AG08396 (cell line): ENCODE measurements around the gene PLEKHN1.
"Not testable (repeated sequence)": the region's sequence is repeated elsewhere in the genome, so short reads cannot be mapped to it uniquely, and the experiment has no call there.

Experiments used
- DNase-seq: peaks from one replicate; pipeline ENCODE4 v3.0.0; 2012; ENCODE audit warnings: low spot score, mixed read lengths

PLEKHN1 gene

GRCh38 chr1:1006305-1007159 is 40.2 kb downstream of the PLEKHN1 start:
- no peak for DNase-seq

- DNase-seq: not testable (repeated sequence)
These were observed 43.8 kb downstream of the PLEKHN1 start for GRCh38 chr1:1010131-1010530.

- DNase-seq: no peak
These were observed 45.2 kb downstream of the PLEKHN1 start for GRCh38 chr1:1011396-1011949.

- not testable (repeated sequence) for DNase-seq
These were observed 46.4 kb downstream of the PLEKHN1 start for GRCh38 chr1:1012736-1013104.

GRCh38 chr1:1013105-1013921 is 47.0 kb downstream of the PLEKHN1 start, which contains the start of gene ISG15:
ISG15 (plus strand) TSS chr1:1013497; CDS start chr1:1013574, 77 bp downstream.
- peak; percentile 83 for DNase-seq

- no peak for DNase-seq
These were observed 47.8 kb downstream of the PLEKHN1 start for GRCh38 chr1:1013922-1014648.

- DNase-seq: no peak
These were observed 48.8 kb downstream of the PLEKHN1 start for GRCh38 chr1:1014799-1015681.

- not testable (repeated sequence) for DNase-seq
These were observed 51.4 kb downstream of the PLEKHN1 start for GRCh38 chr1:1017397-1018320.

GRCh38 chr1:1018321-1018685 is 52.0 kb downstream of the PLEKHN1 start:
- not testable (repeated sequence) for DNase-seq

- peak; percentile 98 for DNase-seq
These were observed 53.1 kb downstream of the PLEKHN1 start for GRCh38 chr1:1019122-1019999.

GRCh38 chr1:1020000-1020404 is 53.7 kb downstream of the PLEKHN1 start, which contains the start of gene AGRN:
AGRN (plus strand) TSS chr1:1020120; CDS start chr1:1020173, 53 bp downstream.
- no peak for DNase-seq

GRCh38 chr1:1020415-1021009 is 54.2 kb downstream of the PLEKHN1 start:
- peak; percentile 51 for DNase-seq

GRCh38 chr1:1021010-1021919 is 55.0 kb downstream of the PLEKHN1 start:
- DNase-seq: peak; percentile 84

GRCh38 chr1:1021920-1022259 is 55.6 kb downstream of the PLEKHN1 start:
- no peak for DNase-seq

- no peak for DNase-seq
These were observed 56.2 kb downstream of the PLEKHN1 start for GRCh38 chr1:1022302-1023009.

- DNase-seq: no peak
These were observed 57.4 kb downstream of the PLEKHN1 start for GRCh38 chr1:1023700-1024099.
